Measurements from ENCODE around the gene TIMELESS.
"Not testable (repeated sequence)": the region's sequence is repeated elsewhere in the genome, so short reads cannot be mapped to it uniquely, and the experiment has no call there.

TIMELESS gene

GRCh38 chr12:56401125-56401524 lies 48.1 kb downstream of the TIMELESS start:
- not testable (repeated sequence) for DNase-seq

GRCh38 chr12:56399466-56399865 lies 49.8 kb downstream of the TIMELESS start:
- DNase-seq = not testable (repeated sequence)

GRCh38 chr12:56398324-56398723 lies 50.9 kb downstream of the TIMELESS start:
- DNase-seq = no peak

- DNase-seq = no peak
Measured at GRCh38 chr12:56392331-56392730, 56.9 kb downstream of the TIMELESS start.

GRCh38 chr12:56391721-56392120 lies 57.5 kb downstream of the TIMELESS start:
- DNase-seq = no peak

GRCh38 chr12:56389412-56389811 lies 59.8 kb downstream of the TIMELESS start:
- DNase-seq = no peak

GRCh38 chr12:56387152-56387736 lies 62.0 kb downstream of the TIMELESS start:
- no peak for DNase-seq

- no peak for DNase-seq
Measured at GRCh38 chr12:56385873-56386272, 63.4 kb downstream of the TIMELESS start.

GRCh38 chr12:56382611-56383010 lies 66.6 kb downstream of the TIMELESS start:
- no peak for DNase-seq

GRCh38 chr12:56377989-56378316 lies 71.3 kb downstream of the TIMELESS start:
- DNase-seq = no peak

GRCh38 chr12:56377310-56377988 lies 71.8 kb downstream of the TIMELESS start:
- DNase-seq = no peak

- DNase-seq = no peak
Measured at GRCh38 chr12:56375598-56376434, 73.4 kb downstream of the TIMELESS start.

- DNase-seq = no peak
Measured at GRCh38 chr12:56374726-56375597, 74.3 kb downstream of the TIMELESS start.

- no peak for DNase-seq
Measured at GRCh38 chr12:56373515-56373914, 75.7 kb downstream of the TIMELESS start.

- no peak for DNase-seq
Measured at GRCh38 chr12:56366948-56367347, 82.3 kb downstream of the TIMELESS start.
